Caco-2 (cell line): ENCODE measurements around the gene NAGS. TPM values are rescaled to one million over a fixed set of nuclear protein-coding genes. Genes with fewer than 3 reads are reported as not detected.

ENCODE experiments used
- BruUV-seq: library from RNA; stranded (reverse); fragments of 400-500 nt; replicated peaks from 2 replicates; lab custom pipeline; 2021; lab: Mats Ljungman, UMichigan
- CTCF ChIA-PET: fragments of 300-600 bp; sonication (Branson Sonifier 250); formaldehyde crosslinking; loops from one replicate; lab custom pipeline; 2022; ENCODE audit warnings: antibody characterized with exemption; lab: Charles Lee
- POLR2A ChIA-PET: fragments of 300-600 bp; sonication (Branson Sonifier 250); formaldehyde crosslinking; loops from one replicate; lab custom pipeline; 2022; ENCODE audit warnings: antibody characterized with exemption; lab: Charles Lee
- DNase-seq, 2 experiments: peaks; one replicate each; pipeline versions ENCODE4 v3.0.0 to v3.0.0-alpha.2; 2020 to 2022
- H3K27me3 ChIP-seq: replicated peaks from 2 replicates; pipeline ENCODE4 v1.6.0; 2011; ENCODE audit warnings: low read length; ENCODE audit not compliant: control insufficient read depth, insufficient read depth
- H3K36me3 ChIP-seq: 2 replicates; pipeline ENCODE4 v1.5.1; 2011; ENCODE audit warnings: low read length; ENCODE audit not compliant: control insufficient read depth, insufficient read depth
- H3K4me1 ChIP-seq: fragments of 250-450 bp; sonication (Bioruptor Pico); 2 replicates; pipeline ENCODE4 v1.5.1; 2020; ENCODE audit warnings: mild to moderate bottlenecking
- H3K4me3 ChIP-seq: 2 replicates; pipeline ENCODE4 v1.5.1; 2011; ENCODE audit warnings: low read depth, mild to moderate bottlenecking, control low read depth, low read length
- H3K9me3 ChIP-seq: fragments of 250-450 bp; sonication (Bioruptor Pico); 2 replicates; pipeline ENCODE4 v1.5.1; 2020; ENCODE audit warnings: mild to moderate bottlenecking, moderate library complexity
- H3K27ac Mint-ChIP-seq: one replicate; pipeline ENCODE4 v1.8.0; 2022; ENCODE audit warnings: mixed read lengths; ENCODE audit not compliant: unreplicated experiment
- H3K27me3 Mint-ChIP-seq: one replicate; pipeline ENCODE4 v1.8.0; 2022; ENCODE audit warnings: mixed read lengths; ENCODE audit not compliant: insufficient read depth, unreplicated experiment
- H3K36me3 Mint-ChIP-seq: one replicate; pipeline ENCODE4 v1.8.0; 2022; ENCODE audit warnings: mild to moderate bottlenecking, mixed read lengths; ENCODE audit not compliant: insufficient read depth, unreplicated experiment
- H3K4me1 Mint-ChIP-seq: one replicate; pipeline ENCODE4 v1.8.0; 2022; ENCODE audit warnings: low read depth, mixed read lengths; ENCODE audit not compliant: unreplicated experiment
- H3K4me3 Mint-ChIP-seq: one replicate; pipeline ENCODE4 v1.8.0; 2022; ENCODE audit warnings: mild to moderate bottlenecking, moderate library complexity, mixed read lengths; ENCODE audit not compliant: unreplicated experiment
- H3K9me3 Mint-ChIP-seq: one replicate; pipeline ENCODE4 v1.8.0; 2022; ENCODE audit warnings: mixed read lengths; ENCODE audit not compliant: unreplicated experiment
- intact Hi-C: fragments of 100-400 bp; cut with micrococcal nuclease; formaldehyde crosslinking; loops from one replicate; pipeline ENCODE4 v1.10.0; 2022; ENCODE audit not compliant: unreplicated experiment
- total RNA-seq: library from RNA; stranded (reverse); gene quantifications from 2 replicates; pipeline ENCODE4 v1.2.3, GENCODE V29; 2022
- TF ChIP-seq, protein P1 (sequence below), 2 experiments: fragments of 200-600 bp in 1 of 2; IDR thresholded peaks; 1 replicate in 1 of 2; 2 replicates in 1 of 2; pipeline versions ENCODE4 v1.5.1 to v1.8.0; 2011 to 2022; ENCODE audit warnings: antibody characterized with exemption in 1 of 2, control low read depth in 1 of 2, inconsistent platforms in 1 of 2, low read depth in 1 of 2, low read length in 1 of 2, mild to moderate bottlenecking in 1 of 2, moderate library complexity in 1 of 2; ENCODE audit not compliant: insufficient read depth in 1 of 2, severe bottlenecking in 1 of 2, unreplicated experiment in 1 of 2

Gene NAGS
- total RNA-seq, 1 experiment from 2014 or later: 0.50 TPM

DNA sequence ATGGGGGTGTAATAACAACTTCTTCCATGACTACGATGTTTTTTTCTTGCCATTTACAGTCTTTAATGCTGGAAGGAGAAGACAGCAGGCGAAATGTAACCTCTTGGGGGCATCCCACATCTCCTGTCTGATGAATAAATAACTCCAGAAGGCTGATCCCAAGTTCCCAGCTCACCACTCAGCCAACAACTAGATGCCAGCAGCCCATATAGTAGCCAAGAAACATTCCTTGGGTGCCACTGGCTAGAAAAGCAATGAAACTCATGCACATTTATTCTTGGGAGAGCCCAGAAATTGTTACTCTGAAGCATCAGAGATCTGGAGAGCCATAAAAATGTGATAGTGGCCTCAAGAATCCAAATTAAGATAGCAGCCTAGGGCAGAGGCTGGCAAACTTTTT, 33.0 kb downstream of the NAGS start:
- Histone ChIP-seq H3K36me3 (peaks cover 5% of the 10 kb centered on the region), H3K27me3 (no peaks in the 10 kb centered on the region), H3K4me3 (no peak overlapping the region), H3K4me1 (no peaks in the 10 kb centered on the region), H3K9me3 (no peaks in the 10 kb centered on the region)
- no peaks in the 10 kb centered on the region for H3K9me3 Mint-ChIP-seq
- H3K4me3 Mint-ChIP-seq: no peak overlapping the region
- CTCF ChIA-PET: no interaction called here
- intact Hi-C loops: no loop called here
- H3K4me1 Mint-ChIP-seq: peaks cover 6% of the 10 kb centered on the region
- BruUV-seq: no TSS peak
- no peak for DNase-seq
- H3K27ac Mint-ChIP-seq: no peak overlapping the region
- POLR2A ChIA-PET: no interaction called here
- H3K27me3 Mint-ChIP-seq: no peaks in the 10 kb centered on the region
- H3K36me3 Mint-ChIP-seq: peaks cover 75% of the 10 kb centered on the region
- TF ChIP-seq, protein P1, sequence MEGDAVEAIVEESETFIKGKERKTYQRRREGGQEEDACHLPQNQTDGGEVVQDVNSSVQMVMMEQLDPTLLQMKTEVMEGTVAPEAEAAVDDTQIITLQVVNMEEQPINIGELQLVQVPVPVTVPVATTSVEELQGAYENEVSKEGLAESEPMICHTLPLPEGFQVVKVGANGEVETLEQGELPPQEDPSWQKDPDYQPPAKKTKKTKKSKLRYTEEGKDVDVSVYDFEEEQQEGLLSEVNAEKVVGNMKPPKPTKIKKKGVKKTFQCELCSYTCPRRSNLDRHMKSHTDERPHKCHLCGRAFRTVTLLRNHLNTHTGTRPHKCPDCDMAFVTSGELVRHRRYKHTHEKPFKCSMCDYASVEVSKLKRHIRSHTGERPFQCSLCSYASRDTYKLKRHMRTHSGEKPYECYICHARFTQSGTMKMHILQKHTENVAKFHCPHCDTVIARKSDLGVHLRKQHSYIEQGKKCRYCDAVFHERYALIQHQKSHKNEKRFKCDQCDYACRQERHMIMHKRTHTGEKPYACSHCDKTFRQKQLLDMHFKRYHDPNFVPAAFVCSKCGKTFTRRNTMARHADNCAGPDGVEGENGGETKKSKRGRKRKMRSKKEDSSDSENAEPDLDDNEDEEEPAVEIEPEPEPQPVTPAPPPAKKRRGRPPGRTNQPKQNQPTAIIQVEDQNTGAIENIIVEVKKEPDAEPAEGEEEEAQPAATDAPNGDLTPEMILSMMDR (IDR thresholded peaks at IDR 0.05; ENCODE audit: insufficient read depth in 1 of 2, low read depth in 1 of 2, low read length in 1 of 2, severe bottlenecking in 1 of 2, unreplicated experiment in 1 of 2): no peak

DNA sequence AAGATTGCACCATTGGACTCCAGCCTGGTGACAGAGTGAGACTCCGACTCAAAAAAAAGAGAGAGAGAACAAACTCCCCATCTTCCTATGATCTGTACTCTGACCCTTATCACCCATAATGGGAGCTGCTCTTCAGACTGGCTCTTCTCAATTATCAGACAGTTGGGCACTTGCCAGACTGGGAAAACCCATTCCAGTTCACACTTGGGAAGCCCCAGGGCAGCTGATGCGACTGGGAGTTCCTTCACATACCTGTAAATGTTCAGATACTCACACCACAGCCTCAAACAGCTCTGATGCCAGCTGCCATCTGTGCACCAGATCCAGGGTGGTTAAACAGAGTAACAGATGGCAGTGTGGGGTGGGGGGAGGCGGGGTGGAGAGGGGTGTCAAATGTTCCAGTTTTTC, 34.2 kb downstream of the NAGS start:
- DNase-seq: no peak
- H3K9me3 Mint-ChIP-seq: no peaks in the 10 kb centered on the region
- H3K27ac Mint-ChIP-seq: no peak overlapping the region
- H3K4me3 Mint-ChIP-seq: no peak overlapping the region
- no peaks in the 10 kb centered on the region for H3K9me3 ChIP-seq
- intact Hi-C loops: no loop called here
- no peak overlapping the region for H3K4me3 ChIP-seq
- no peaks in the 10 kb centered on the region for H3K27me3 Mint-ChIP-seq
- no peaks in the 10 kb centered on the region for H3K4me1 ChIP-seq
- H3K36me3 ChIP-seq: peaks cover 3% of the 10 kb centered on the region; the same call in 1 of the 2 replicates
- ChIA-PET POLR2A (no interaction called here), CTCF (interaction anchor here (0.7 to 0.8 kb wide), 2 partner anchors 39 to 85 kb away, joined by 3 to 4 read pairs; partner anchors contain the start of gene HDAC5)
- TF ChIP-seq, protein P1 (IDR thresholded peaks at IDR 0.05; ENCODE audit: insufficient read depth in 1 of 2, low read depth in 1 of 2, low read length in 1 of 2, severe bottlenecking in 1 of 2, unreplicated experiment in 1 of 2): no peak
- BruUV-seq: no TSS peak
- H3K27me3 ChIP-seq: no peaks in the 10 kb centered on the region
- H3K4me1 Mint-ChIP-seq: peaks cover 6% of the 10 kb centered on the region
- peaks cover 74% of the 10 kb centered on the region for H3K36me3 Mint-ChIP-seq

DNA sequence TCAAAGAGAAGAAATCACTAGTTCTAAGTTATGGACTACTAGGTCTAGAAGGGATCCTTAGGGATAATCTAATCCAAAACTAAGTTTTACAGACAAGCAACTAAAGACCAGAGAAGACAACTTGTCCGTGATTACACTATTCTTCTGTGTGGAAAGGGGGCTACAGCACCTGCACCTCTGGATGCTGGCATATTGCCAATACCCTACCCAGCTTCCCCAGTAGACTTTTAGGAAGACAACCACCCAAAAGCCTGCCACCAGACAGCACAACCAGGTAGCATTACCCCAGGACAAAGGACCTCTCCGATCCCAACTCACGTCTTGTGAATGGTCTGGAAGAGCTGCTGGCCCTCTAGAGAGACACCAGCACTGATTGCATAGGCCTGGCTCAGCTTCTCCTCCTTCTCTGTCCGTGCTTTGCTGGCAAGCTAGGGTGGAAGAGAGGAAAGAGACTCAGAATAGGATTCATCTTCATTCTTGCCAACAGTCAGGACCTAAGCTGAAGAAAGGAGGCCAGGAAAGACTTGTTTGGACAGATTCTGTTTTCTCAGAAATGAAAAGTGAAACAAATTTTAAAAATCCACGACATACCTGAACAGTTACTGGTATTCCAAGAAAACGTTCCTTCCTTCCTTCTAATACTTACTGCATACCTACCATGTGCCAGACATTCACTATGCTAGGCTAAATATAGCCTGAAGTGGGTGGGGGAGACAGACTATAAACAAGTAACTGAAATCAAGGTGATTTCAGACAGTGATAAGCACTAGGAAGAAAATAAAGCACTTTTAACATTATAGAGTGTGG, 35.6 kb downstream of the NAGS start:
- H3K27me3 ChIP-seq: no peaks in the 10 kb centered on the region
- Mint-ChIP-seq H3K27ac (no peak overlapping the region), H3K9me3 (no peaks in the 10 kb centered on the region), H3K4me3 (no peak overlapping the region), H3K27me3 (no peaks in the 10 kb centered on the region), H3K36me3 (peaks cover 66% of the 10 kb centered on the region), H3K4me1 (peaks cover 6% of the 10 kb centered on the region)
- DNase-seq: no peak
- no peaks in the 10 kb centered on the region for H3K4me1 ChIP-seq
- no peaks in the 10 kb centered on the region for H3K9me3 ChIP-seq
- ChIA-PET POLR2A (interaction anchor here (1.0 kb wide), 1 partner anchor 12 kb away, joined by 11 read pairs; no protein-coding TSS in a partner anchor), CTCF (interaction anchor here (2.2 kb wide), 1 partner anchor 96 kb away, joined by 18 read pairs; no protein-coding TSS in a partner anchor)
- intact Hi-C loops: no loop called here
- no peak overlapping the region for H3K4me3 ChIP-seq
- H3K36me3 ChIP-seq: peaks cover 3% of the 10 kb centered on the region; the same call in 1 of the 2 replicates
- TF ChIP-seq, protein P1 (IDR thresholded peaks at IDR 0.05; ENCODE audit: insufficient read depth in 1 of 2, low read depth in 1 of 2, low read length in 1 of 2, severe bottlenecking in 1 of 2, unreplicated experiment in 1 of 2): no peak
- no TSS peak for BruUV-seq
